Neutrophil (primary cell): ENCODE data around the gene CCDC146.

ENCODE experiments used
- H3K27ac ChIP-seq: fragments of 200-600 bp; sonication (generic); 2 replicates; pipeline ENCODE4 v1.5.1; 2016; ENCODE audit warnings: mild to moderate bottlenecking, moderate library complexity
- H3K27me3 ChIP-seq: fragments of 200-600 bp; sonication (generic); 2 replicates; pipeline ENCODE4 v1.6.0; 2016; ENCODE audit warnings: mild to moderate bottlenecking
- H3K36me3 ChIP-seq: fragments of 200-600 bp; sonication (generic); 2 replicates; pipeline ENCODE4 v1.5.1; 2017
- H3K4me1 ChIP-seq, 2 experiments: fragments of 200-600 bp in 1 of 2; sonication (generic) in 1 of 2; 1 replicate in 1 of 2; 2 replicates in 1 of 2; pipeline versions ENCODE4 v1.5.1 to v1.6.1; 2013 to 2016; ENCODE audit warnings: low read depth in 1 of 2, low read length in 1 of 2, mild to moderate bottlenecking in 1 of 2, moderate library complexity in 1 of 2; ENCODE audit not compliant: control insufficient read depth in 1 of 2, insufficient read depth in 1 of 2
- H3K4me3 ChIP-seq, 2 experiments: fragments of 200-600 bp in 1 of 2; sonication (generic) in 1 of 2; 1 replicate in 1 of 2; 2 replicates in 1 of 2; pipeline ENCODE4 v1.5.1; 2013 to 2016; ENCODE audit warnings: low read depth in 1 of 2, low read length in 1 of 2, mild to moderate bottlenecking in 1 of 2, moderate library complexity in 1 of 2
- H3K9me3 ChIP-seq: fragments of 200-600 bp; sonication (generic); 2 replicates; pipeline ENCODE4 v1.5.1; 2016
- TF ChIP-seq, protein P1 (sequence below): fragments of 200-600 bp; sonication (generic); IDR thresholded peaks from 2 replicates; pipeline ENCODE4 v1.5.1; 2016; ENCODE audit warnings: antibody characterized with exemption

The CCDC146 gene

DNA sequence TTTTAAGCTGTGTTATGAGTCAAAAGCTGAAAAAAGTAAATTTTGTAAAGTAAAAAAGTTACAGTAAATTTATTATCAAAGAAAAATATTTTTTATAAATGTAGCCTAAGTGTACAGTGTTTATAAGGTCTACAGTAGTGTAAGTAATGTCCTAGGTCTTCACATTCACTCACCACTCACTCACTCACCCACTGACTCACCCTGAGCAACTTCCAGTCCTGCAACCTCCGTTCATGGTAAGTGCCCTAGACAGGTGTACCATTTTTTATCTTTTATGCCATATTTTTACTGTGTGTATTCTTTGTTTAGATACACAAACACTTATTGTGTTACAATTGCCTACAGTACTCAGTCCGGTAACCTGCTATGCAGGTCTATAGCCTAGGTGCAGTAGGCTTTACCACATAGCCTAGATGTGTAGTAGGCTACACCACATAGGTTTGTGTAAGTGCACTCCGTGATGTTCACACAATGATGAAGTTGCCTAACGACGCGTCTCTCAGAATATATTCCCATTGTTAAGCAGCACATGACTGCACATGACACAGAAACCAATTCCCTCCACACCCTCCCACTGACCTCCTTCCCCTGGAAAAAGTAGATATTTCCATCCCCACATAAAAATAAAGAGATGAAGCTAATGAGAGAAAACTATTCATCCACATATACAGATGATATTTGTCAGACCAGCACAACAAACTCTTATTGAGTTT, 122.0 kb downstream of the CCDC146 start:
- Histone ChIP-seq H3K4me1 (peaks cover 26 to 32% of the 10 kb centered on the region in 2 experiments), H3K4me3 (no peak overlapping the region), H3K27ac (no peak overlapping the region), H3K27me3 (no peaks in the 10 kb centered on the region), H3K9me3 (no peaks in the 10 kb centered on the region), H3K36me3 (no peaks in the 10 kb centered on the region)
- TF ChIP-seq, protein P1, sequence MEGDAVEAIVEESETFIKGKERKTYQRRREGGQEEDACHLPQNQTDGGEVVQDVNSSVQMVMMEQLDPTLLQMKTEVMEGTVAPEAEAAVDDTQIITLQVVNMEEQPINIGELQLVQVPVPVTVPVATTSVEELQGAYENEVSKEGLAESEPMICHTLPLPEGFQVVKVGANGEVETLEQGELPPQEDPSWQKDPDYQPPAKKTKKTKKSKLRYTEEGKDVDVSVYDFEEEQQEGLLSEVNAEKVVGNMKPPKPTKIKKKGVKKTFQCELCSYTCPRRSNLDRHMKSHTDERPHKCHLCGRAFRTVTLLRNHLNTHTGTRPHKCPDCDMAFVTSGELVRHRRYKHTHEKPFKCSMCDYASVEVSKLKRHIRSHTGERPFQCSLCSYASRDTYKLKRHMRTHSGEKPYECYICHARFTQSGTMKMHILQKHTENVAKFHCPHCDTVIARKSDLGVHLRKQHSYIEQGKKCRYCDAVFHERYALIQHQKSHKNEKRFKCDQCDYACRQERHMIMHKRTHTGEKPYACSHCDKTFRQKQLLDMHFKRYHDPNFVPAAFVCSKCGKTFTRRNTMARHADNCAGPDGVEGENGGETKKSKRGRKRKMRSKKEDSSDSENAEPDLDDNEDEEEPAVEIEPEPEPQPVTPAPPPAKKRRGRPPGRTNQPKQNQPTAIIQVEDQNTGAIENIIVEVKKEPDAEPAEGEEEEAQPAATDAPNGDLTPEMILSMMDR, result no peak

DNA sequence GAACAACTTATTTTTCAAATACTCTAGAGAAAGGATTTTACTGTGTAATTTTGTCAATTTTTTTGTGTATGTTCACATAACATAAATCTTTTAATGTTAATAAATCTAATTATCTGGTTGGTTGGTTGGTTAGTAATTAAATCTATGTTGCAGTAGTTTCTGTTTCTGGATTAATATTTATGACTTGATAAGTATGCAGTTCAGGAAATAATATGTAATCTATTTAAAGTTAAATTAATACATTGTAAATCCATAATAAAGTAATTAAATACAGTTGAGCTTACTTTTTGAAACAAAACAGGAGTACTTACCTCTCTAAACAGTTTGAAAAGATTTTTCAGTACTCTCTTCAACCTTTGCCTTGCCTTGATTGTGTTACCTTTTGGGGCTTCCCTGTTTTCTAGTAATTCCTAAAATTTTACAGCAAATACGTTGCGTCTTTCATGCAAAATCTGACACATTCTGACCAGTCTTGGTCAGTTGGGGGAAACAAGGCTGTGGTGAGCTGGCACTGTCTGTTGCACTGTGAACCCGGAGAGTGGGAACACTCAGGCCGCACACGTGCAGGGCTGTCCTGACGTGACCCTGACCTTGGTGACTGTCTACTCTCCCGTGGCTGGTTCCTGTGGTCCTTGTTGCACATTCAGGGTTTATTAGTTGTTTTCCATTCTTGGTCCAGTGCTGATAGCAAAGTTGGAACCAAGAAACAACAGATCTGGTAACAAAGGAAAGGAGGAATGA, 122.8 kb downstream of the CCDC146 start:
- no peaks in the 10 kb centered on the region for H3K36me3 ChIP-seq
- no peaks in the 10 kb centered on the region for H3K27me3 ChIP-seq
- H3K27ac ChIP-seq, result peak overlapping the region; percentile 29
- TF ChIP-seq, protein P1, result no peak
- H3K4me3 ChIP-seq, result no peak overlapping the region
- H3K9me3 ChIP-seq, result no peaks in the 10 kb centered on the region
- H3K4me1 ChIP-seq, result peaks cover 18 to 24% of the 10 kb centered on the region in 2 experiments

DNA sequence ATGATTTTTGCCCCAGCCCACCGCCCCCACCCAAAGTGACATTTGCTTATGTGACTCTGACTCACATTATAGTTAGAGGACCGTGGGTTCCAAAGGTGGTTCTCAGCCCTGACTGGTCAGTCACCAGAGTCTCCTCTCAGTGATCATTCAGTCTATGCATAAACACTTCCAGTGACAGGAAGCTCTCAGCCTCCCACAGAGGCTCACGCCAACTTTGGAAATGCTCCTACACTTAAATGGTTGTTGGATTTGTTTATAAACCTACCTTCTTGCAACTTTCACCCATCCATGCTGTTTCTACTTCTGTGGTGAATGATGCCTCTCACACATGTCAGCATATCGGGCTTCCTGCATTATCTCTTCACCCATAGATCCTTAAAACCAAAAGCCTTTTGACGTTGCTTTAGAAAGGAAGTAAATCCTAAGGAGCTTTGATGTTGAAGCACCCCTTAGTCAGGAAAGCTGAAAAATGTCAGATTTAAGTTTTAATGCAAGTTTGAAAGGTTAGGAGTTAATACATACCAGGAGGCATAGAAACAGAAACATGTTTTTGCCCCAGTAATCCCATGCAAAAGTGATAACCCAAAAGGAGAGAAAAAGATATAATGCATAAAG, 123.7 kb downstream of the CCDC146 start:
- TF ChIP-seq, protein P1, result no peak
- H3K27ac ChIP-seq, result peak overlapping the region; percentile 37
- H3K4me3 ChIP-seq, result no peak overlapping the region
- no peaks in the 10 kb centered on the region for H3K27me3 ChIP-seq
- H3K4me1 ChIP-seq, result peaks cover 15 to 22% of the 10 kb centered on the region in 2 experiments
- no peaks in the 10 kb centered on the region for H3K36me3 ChIP-seq
- no peaks in the 10 kb centered on the region for H3K9me3 ChIP-seq

DNA sequence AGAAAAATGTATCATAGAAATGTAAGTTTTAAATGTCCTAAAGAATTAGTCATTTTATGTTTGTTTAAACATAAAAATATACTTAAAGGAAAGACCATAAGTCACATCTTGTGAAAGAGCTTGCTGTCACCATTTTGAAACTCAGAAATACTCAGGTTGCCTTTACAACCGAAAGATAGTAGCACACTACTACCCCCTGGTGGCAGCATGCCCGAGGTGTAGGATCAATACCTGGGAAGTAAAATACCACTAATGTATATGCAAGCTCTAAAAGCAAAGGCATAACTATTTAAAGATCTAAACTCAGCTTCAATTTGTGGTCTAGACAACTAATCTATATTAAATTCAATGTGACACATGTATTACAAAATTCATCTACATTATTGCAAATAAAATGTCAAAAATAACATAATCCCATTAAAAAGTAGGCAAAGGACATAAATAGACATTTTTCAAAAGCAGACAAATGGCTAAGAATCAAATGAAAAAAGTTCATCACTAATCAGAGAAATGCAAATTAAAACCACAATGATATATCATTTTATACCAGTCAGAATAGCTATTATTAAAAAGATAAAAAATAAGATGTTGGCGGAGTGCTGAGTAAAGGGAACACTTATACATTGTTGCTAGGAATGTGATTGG, 124.9 kb downstream of the CCDC146 start:
- no peak overlapping the region for H3K27ac ChIP-seq

DNA sequence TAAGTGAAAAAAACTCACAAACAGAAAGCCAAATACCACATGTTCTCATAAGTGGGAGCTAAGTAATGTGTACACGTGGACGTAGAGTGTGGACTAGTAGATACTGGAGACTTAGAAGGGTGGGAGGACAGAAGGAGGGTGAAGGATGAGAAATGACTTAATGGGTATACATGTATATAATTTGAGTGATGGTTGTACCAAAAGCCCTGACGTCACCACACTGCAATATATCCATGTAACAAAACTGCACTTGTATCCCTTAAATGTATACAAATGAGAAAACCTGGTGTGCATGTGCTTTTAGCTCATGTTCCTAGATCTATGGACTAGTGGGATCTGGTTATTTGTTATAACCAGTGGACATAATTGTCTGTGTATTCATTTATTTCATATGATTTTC, 125.7 kb downstream of the CCDC146 start:
- Histone ChIP-seq H3K4me1 (peaks cover 15 to 22% of the 10 kb centered on the region in 2 experiments), H3K27me3 (no peaks in the 10 kb centered on the region), H3K9me3 (no peaks in the 10 kb centered on the region), H3K27ac (no peak overlapping the region), H3K36me3 (no peaks in the 10 kb centered on the region), H3K4me3 (no peak overlapping the region)
- TF ChIP-seq, protein P1, result no peak

More for the DNA sequence above, 124.9 kb downstream of the CCDC146 start:
- TF ChIP-seq, protein P1, result peak; percentile 92
- no peaks in the 10 kb centered on the region for H3K27me3 ChIP-seq
- H3K4me1 ChIP-seq, result peaks cover 15 to 22% of the 10 kb centered on the region in 2 experiments
- H3K4me3 ChIP-seq, result no peak overlapping the region
- H3K36me3 ChIP-seq, result no peaks in the 10 kb centered on the region
- H3K9me3 ChIP-seq, result no peaks in the 10 kb centered on the region
